Fibroblast of pulmonary artery (primary cell): Measurements from ENCODE around the gene SCRT2.
A peak's percentile ranks its signal among the peaks of the same experiment; 100 is the strongest.

Experiments used
- DNase-seq: peaks from one replicate; pipeline ENCODE4 v3.0.0-alpha.2; 2010; ENCODE audit warnings: low read depth
- H3K4me3 ChIP-seq: replicated peaks from 2 replicates; pipeline ENCODE4 v1.5.1; 2011; ENCODE audit warnings: low read depth, mild to moderate bottlenecking, control low read depth, low read length, moderate library complexity
- CTCF ChIP-seq: IDR thresholded peaks from 2 replicates; pipeline ENCODE4 v1.5.1; 2011; ENCODE audit warnings: mild to moderate bottlenecking, control low read depth, low read length, inconsistent platforms; ENCODE audit errors: missing control alignments

The SCRT2 gene

GRCh38 chr20:717832-718231 lies 42.2 kb upstream of the SCRT2 start:
- no peak for DNase-seq
- TF ChIP-seq CTCF, result no peak
- no peak overlapping the region for H3K4me3 ChIP-seq

GRCh38 chr20:717271-717670 lies 41.7 kb upstream of the SCRT2 start:
- H3K4me3 ChIP-seq, result no peak overlapping the region
- DNase-seq, result no peak
- TF ChIP-seq CTCF, result no peak

GRCh38 chr20:714453-714852 lies 38.9 kb upstream of the SCRT2 start:
- TF ChIP-seq CTCF, result no peak
- DNase-seq, result no peak
- no peak overlapping the region for H3K4me3 ChIP-seq

- H3K4me3 ChIP-seq, result no peak overlapping the region
- no peak for TF ChIP-seq CTCF
- no peak for DNase-seq
Measured at GRCh38 chr20:711576-711975, 36.0 kb upstream of the SCRT2 start.

GRCh38 chr20:710780-711450 lies 35.3 kb upstream of the SCRT2 start:
- H3K4me3 ChIP-seq, result no peak overlapping the region
- DNase-seq, result no peak
- TF ChIP-seq CTCF, result no peak

- H3K4me3 ChIP-seq, result no peak overlapping the region
- no peak for TF ChIP-seq CTCF
- no peak for DNase-seq
Measured at GRCh38 chr20:709991-710779, 34.6 kb upstream of the SCRT2 start.

GRCh38 chr20:709423-709822 lies 33.8 kb upstream of the SCRT2 start:
- H3K4me3 ChIP-seq, result no peak overlapping the region
- TF ChIP-seq CTCF, result no peak
- DNase-seq, result peak; percentile 10
